HG02763 (cell line): ENCODE data around the gene EIF4G1.

Source experiments
- ATAC-seq: cut with Tn5 transposase; IDR thresholded peaks from one replicate; pipeline ENCODE4 v1.9.1; 2021; ENCODE audit warnings: mild to moderate bottlenecking, moderate library complexity; ENCODE audit not compliant: unreplicated experiment

Gene EIF4G1

DNA sequence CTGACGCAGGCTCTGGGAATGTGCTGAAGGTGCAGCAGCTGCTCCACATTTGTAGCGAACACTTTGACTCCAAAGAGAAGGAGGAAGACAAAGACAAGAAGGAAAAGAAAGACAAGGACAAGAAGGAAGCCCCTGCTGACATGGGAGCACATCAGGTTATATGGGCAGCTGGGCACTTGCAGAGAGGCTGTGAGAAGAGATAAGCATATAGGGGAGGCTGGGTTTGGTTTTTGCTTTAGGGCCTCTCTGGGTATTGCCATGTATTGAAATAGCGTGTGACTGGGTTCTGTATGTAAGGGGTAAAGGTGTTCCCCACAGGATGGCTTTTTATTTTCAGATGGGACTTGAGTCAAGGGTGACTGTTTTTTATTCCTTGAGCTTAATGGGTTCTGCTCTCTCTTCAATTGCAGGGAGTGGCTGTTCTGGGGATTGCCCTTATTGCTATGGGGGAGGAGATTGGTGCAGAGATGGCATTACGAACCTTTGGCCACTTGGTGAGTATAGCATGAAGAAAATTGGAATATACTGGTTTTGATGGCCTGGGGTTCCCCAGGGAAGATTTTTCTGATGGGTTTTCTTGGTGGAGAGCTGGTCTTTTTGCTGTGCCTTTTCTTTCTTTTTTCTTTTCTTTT lies 7.9 kb upstream of the EIF4G1 start:
- no peak for ATAC-seq

GRCh38 chr3:184307915-184308314 lies 6.5 kb upstream of the EIF4G1 start:
- ATAC-seq = no peak

DNA sequence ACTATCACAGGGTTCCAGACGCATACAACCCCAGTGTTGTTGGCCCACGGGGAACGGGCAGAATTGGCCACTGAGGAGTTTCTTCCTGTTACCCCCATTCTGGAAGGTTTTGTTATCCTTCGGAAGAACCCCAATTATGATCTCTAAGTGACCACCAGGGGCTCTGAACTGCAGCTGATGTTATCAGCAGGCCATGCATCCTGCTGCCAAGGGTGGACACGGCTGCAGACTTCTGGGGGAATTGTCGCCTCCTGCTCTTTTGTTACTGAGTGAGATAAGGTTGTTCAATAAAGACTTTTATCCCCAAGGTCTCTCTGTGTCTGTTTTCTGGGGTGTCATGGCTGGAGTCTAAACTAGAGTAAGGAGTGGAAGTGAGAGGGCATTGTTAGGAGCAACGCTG lies 5.7 kb upstream of the EIF4G1 start:
- no peak for ATAC-seq

DNA sequence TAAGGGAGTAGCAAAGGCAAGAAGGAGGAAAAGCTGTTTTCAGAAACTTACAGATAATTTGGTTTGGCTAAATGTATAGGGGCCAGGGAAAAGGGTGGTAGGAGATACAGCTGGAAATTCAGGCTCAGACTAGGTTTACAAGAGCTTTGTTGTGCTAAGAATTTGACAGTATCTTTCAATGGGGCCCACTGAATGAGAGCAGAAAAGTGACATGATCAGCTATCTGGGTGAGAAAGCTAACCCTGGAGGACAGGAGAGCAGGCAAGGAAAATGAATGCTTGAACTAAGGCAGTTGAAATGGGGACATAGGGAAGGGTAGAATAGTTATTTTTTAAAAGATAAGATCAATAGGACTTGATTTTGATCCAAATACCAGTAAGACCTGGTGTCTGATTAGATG lies 2.8 kb upstream of the EIF4G1 start:
- ATAC-seq = no peak

DNA sequence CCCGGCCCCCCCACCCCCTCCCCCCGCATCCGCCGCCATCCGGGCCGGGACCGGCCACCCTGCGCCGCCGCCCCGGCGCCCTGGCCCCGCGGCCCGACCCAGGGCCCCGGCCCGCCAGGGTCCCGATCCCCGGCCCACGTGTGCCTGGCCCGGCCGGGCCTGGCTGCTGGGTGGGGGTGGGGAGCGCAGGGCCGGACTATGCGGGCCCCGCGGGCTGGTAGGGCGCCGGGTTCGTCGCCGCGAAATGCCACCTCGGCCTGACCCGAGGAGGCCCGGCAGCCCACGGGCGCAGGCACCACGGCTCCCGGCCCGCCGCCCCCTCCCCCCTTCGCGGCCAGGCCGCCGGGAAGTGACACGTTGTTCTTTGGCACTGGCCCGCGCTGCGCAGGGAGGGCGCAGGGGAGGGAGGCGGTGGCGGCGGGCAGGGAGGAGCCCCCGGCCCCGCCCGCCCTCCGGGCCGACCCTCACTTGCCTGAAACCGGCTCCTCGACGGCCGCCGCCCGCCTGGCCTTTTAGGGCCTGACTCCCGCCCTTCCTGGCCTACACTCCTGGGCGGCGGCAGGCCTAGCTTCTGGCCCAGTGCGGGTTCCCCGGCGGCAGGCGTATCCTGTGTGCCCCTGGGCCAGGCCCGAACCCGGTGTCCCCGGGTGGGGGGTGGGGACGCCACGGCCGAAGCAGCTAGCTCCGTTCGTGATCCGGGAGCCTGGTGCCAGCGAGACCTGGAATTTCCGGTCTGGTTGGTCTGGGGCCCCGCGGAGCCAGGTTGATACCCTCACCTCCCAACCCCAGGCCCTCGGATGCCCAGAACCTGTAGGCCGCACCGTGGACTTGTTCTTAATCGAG lies 515 bp downstream of the EIF4G1 start:
- peak; percentile 35 for ATAC-seq

- no peak for ATAC-seq
Observed at GRCh38 chr3:184315543-184315867, 1.1 kb downstream of the EIF4G1 start.

- ATAC-seq = no peak
Observed at GRCh38 chr3:184315871-184316661, 1.7 kb downstream of the EIF4G1 start.

- ATAC-seq = no peak
Observed at GRCh38 chr3:184316792-184317191, 2.4 kb downstream of the EIF4G1 start.

- ATAC-seq = no peak
Observed at GRCh38 chr3:184317201-184317600, 2.8 kb downstream of the EIF4G1 start.

- no peak for ATAC-seq
Observed at GRCh38 chr3:184320104-184320445, 5.7 kb downstream of the EIF4G1 start.

GRCh38 chr3:184321666-184322065 lies 7.3 kb downstream of the EIF4G1 start:
- no peak for ATAC-seq

DNA sequence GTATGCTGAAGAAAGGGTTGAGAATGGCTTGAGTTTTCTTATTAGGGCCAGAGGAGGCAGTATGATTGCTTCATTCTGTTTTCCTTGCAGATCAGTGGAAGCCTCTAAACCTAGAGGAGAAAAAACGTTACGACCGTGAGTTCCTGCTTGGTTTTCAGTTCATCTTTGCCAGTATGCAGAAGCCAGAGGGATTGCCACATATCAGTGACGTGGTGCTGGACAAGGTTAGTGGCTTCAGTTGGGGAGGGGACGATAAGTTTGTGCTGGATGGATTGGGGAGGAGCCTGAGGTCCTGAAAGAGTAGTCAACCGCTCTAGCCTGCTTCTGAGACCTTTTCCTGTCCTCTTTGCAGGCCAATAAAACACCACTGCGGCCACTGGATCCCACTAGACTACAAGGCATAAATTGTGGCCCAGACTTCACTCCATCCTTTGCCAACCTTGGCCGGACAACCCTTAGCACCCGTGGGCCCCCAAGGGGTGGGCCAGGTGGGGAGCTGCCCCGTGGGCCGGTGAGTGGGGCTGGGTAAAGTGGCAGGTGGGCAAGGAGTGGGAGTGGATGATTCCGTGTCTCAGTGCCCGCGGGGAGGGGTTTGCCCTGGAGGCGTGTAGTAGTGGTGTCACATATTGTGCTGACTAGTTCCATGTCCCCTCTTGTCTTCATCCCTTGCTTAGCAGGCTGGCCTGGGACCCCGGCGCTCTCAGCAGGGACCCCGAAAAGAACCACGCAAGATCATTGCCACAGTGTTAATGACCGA lies 8.5 kb downstream of the EIF4G1 start:
- ATAC-seq = no peak

GRCh38 chr3:184323696-184324095 lies 9.3 kb downstream of the EIF4G1 start:
- no peak for ATAC-seq

GRCh38 chr3:184325269-184325668 lies 10.9 kb downstream of the EIF4G1 start:
- ATAC-seq = no peak

DNA sequence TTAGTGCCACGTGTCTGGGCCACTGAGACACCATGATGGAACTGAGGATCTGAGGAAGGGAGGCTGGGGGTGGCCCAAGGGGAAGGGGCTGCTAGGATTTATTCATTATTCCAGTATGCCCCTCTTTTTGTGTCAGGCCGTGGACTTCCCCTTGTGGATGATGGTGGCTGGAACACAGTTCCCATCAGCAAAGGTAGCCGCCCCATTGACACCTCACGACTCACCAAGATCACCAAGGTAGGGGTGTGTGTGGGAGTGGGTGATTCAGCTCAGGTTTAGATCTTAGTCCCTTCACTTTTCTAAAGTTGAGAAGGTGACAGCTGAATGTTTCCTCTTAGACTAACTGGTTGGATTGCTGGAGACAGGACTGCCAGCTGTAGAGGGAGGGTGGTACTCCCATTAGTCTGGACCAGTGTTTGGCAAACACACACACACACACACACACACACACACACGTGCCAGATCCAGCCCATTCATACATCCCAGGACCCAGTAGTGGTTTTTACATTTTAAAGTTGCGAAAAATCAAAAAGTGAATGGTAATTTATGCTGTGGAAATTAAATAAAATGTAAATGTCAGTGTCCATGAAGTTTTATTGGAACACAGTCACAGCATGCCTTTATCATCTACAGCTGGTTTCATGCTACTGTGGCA lies 11.4 kb downstream of the EIF4G1 start:
- no peak for ATAC-seq

GRCh38 chr3:184327171-184327570 lies 12.8 kb downstream of the EIF4G1 start:
- no peak for ATAC-seq

- ATAC-seq = no peak
Observed at GRCh38 chr3:184328516-184328915, 14.1 kb downstream of the EIF4G1 start.

DNA sequence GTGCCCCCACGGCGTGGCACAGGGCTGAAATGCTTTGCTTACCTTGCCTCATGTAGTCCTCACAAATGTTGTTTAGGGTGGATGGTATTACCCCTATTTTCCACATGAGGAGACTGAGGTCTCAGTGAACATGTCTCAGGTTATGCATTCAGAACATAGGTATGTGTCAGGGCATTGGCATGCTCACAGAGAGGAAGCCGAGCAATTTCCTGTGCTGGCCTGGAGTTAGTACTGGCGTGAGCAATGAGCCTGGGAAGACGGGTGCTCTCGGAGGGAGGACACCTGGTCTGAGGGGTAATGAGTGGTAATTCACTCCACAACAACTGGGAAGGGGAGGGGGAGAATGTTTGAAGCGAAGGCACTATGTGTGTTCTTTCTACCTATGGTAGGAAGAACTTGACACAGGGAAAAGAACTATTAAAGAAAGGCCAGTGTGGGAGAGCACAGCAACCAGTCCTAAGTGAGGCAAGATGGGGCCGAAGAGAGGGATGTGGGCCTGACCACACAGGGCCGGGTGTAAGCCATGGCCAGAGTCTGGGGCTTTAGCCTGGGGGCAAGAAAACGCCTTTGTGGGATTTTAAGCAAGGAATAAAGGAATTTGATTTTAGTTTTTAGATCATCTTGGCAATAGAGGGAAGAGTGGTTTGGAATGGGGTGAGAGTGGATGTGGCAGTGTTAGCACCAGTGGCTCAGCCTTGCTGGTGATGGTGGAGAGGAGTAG lies 18.1 kb downstream of the EIF4G1 start:
- no peak for ATAC-seq

DNA sequence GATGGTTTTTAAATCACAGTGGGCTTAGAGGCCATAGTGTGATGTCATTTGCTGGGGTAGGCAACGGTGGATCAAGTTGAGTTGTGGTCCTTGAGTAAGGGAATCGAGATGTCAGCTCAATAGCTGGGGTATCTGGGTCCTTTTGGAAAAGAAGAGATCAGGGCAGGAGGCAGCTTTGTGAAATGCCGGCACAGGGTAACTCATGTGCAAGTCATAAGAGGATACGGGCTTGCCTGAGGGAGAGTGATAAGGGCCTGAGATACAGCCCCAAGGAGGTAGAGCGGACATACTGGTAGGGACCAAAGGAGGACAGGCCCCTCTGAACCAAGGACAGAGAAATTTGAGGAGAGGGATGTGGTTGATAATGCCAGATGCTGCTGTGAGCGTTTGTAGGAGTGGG lies 18.8 kb downstream of the EIF4G1 start:
- no peak for ATAC-seq

DNA sequence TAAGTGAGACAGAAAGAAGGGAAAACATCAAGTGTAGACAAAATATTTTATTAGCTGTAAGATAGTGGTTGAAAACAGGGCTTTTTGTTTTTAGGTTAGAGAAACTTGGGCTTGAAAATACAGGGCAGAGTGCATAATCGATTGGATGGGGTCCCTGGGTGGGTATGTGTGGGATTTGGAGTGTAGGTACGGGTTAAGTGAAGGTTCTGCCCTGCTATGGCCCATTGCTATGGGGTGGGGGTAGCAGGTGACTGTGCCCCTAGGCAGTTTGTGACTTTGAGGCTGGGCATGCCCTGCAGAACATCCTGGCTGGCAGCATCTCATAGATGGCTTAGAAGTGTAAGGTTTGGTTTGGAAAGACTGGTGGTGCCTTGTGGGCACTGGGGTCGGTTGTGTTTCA lies 19.3 kb downstream of the EIF4G1 start:
- no peak for ATAC-seq
